HG03060 (cell line): Measurements from ENCODE around the gene STK17A.
"Not testable (repeated sequence)": the region's sequence is repeated elsewhere in the genome, so short reads cannot be mapped to it uniquely, and the experiment has no call there.

Source experiments
- ATAC-seq: cut with Tn5 transposase; IDR thresholded peaks from one replicate; pipeline ENCODE4 v1.9.1; 2021; ENCODE audit warnings: low read depth, moderate number of reproducible peaks; ENCODE audit not compliant: unreplicated experiment

Gene STK17A

GRCh38 chr7:43653891-43654504 is 71.1 kb downstream of the STK17A start:
- no peak for ATAC-seq

GRCh38 chr7:43655584-43655983 is 72.7 kb downstream of the STK17A start:
- ATAC-seq, result no peak

- ATAC-seq, result no peak
Observed at GRCh38 chr7:43656997-43657396, 74.1 kb downstream of the STK17A start.

GRCh38 chr7:43658718-43659548 is 76.0 kb downstream of the STK17A start:
- peak; percentile 36 for ATAC-seq

- no peak for ATAC-seq
Observed at GRCh38 chr7:43659549-43659896, 76.6 kb downstream of the STK17A start.

DNA sequence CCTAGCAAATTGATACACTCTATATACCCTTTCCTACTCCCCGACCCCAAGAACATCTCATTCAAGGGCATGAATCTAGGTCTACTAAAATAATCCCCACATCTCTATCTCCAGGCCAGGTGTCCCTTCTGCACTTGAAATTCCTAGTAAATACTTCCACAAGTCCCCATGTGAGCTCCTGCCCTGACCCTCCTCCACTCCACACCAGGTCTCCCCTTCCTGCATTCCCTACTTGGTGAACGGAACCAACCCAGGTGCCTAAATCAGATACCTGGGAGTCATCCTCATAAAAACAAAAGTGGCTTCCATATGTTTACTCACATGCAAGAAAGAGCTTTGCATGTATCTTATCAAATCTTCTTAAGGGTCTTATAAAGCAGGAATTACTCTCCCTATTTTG is 77.2 kb downstream of the STK17A start:
- no peak for ATAC-seq

GRCh38 chr7:43664681-43665080 is 81.8 kb downstream of the STK17A start:
- ATAC-seq, result no peak

- no peak for ATAC-seq
Observed at GRCh38 chr7:43666938-43667337, 84.0 kb downstream of the STK17A start.

- no peak for ATAC-seq
Observed at GRCh38 chr7:43668035-43668434, 85.1 kb downstream of the STK17A start.

- ATAC-seq, result no peak
Observed at GRCh38 chr7:43669286-43670081, 86.6 kb downstream of the STK17A start.

GRCh38 chr7:43671521-43671920 is 88.6 kb downstream of the STK17A start:
- ATAC-seq, result no peak

GRCh38 chr7:43673243-43673976 is 90.5 kb downstream of the STK17A start:
- not testable (repeated sequence) for ATAC-seq

DNA sequence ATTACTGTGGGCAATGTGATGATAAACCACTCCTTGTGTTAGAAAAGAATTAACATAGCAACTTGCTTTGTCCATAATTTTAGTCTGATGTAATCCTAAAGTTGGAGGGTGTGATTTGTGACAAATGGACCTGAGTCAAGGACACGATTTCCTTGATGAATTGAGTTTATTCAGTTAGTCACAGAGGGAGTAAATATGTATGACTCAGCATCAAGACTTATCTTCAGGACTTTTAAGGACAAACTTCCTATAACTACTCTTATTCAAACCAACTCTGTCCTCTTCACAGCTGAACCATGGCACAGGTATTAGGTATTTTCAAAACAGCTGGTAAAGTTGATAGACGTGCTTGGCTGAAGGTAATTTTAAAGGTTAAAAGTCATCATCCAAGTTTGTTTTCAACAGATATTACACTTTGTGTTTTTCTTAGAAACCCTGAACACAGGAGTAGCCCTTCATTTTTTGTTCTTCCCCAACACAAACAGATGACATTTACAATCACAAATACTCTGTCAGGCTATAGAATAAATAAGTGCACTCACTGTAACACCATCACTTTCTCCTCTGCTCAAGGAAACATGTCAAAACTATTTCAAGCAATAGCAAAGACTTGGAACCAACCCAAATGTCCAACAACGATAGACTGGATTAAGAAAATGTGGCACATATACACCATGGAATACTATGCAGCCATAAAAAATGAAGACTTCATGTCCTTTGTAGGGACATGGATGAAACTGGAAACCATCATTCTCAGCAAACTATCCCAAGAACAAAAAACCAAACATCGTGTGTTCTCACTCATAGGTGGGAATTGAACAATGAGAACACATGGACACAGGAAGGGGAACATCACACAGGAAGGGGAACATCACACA is 91.9 kb downstream of the STK17A start:
- no peak for ATAC-seq
